WTC11 (cell line): ENCODE measurements around the gene PCED1A. TPM values are rescaled to one million over a fixed set of nuclear protein-coding genes. Genes with fewer than 3 reads are reported as not detected.

Source experiments
- ATAC-seq: fragments of 200-7000 bp; cut with Tn5 transposase; 2 replicates; pipeline ENCODE4 v1.10.0; 2021; ENCODE audit warnings: mild to moderate bottlenecking, moderate library complexity
- CTCF ChIA-PET: fragments of 300-600 bp; sonication (Branson Sonifier 250); formaldehyde crosslinking; loops from one replicate; lab custom pipeline; 2021; ENCODE audit warnings: antibody characterized with exemption; lab: Charles Lee
- POLR2A ChIA-PET: fragments of 350-600 bp; sonication (Branson Sonifier 250); formaldehyde crosslinking; loops from one replicate; lab custom pipeline; 2021; ENCODE audit warnings: antibody characterized with exemption; lab: Charles Lee
- DNase-seq: peaks from one replicate; pipeline ENCODE4 v3.0.0; 2021; ENCODE audit warnings: low spot score
- H3K27ac Mint-ChIP-seq: 2 replicates; pipeline ENCODE4 v1.8.0; 2021; ENCODE audit warnings: mixed read lengths
- H3K27me3 Mint-ChIP-seq: 2 replicates; pipeline ENCODE4 v1.8.0; 2021; ENCODE audit warnings: low read depth, mild to moderate bottlenecking, moderate library complexity, mixed read lengths
- H3K36me3 Mint-ChIP-seq: 2 replicates; pipeline ENCODE4 v1.8.0; 2021; ENCODE audit warnings: mixed read lengths
- H3K4me1 Mint-ChIP-seq: 2 replicates; pipeline ENCODE4 v1.8.0; 2022; ENCODE audit warnings: mixed read lengths
- H3K4me3 Mint-ChIP-seq: 2 replicates; pipeline ENCODE4 v1.8.0; 2021; ENCODE audit warnings: mild to moderate bottlenecking, moderate library complexity, mixed read lengths
- H3K9me3 Mint-ChIP-seq: 2 replicates; pipeline ENCODE4 v1.8.0; 2021; ENCODE audit warnings: mixed read lengths
- CBFB ChIP-seq: sonication (generic); formaldehyde crosslinking; IDR thresholded peaks from 2 replicates; pipeline ENCODE4 v1.8.1; 2022; ENCODE audit warnings: mild to moderate bottlenecking, low read depth, missing genetic modification reagents
- ETV6 ChIP-seq: sonication (generic); formaldehyde crosslinking; IDR thresholded peaks from 2 replicates; pipeline ENCODE4 v1.8.1; 2022; ENCODE audit warnings: mild to moderate bottlenecking, missing genetic modification reagents
- NFYB ChIP-seq: sonication (generic); formaldehyde crosslinking; conservative IDR thresholded peaks from 2 replicates; pipeline ENCODE4 v1.8.0; 2022; ENCODE audit warnings: low read depth, missing genetic modification reagents
- NR3C1 ChIP-seq: sonication (generic); formaldehyde crosslinking; conservative IDR thresholded peaks from 2 replicates; pipeline ENCODE4 v1.8.1; 2023; ENCODE audit warnings: low read depth, mild to moderate bottlenecking, missing genetic modification reagents
- PRRX2 ChIP-seq: fragments of 250-450 bp; sonication (Bioruptor Pico); IDR thresholded peaks from 2 replicates; pipeline ENCODE4 v1.8.0; 2021; ENCODE audit warnings: mild to moderate bottlenecking
- SP1 ChIP-seq: sonication (generic); formaldehyde crosslinking; conservative IDR thresholded peaks from 2 replicates; pipeline ENCODE4 v1.8.1; 2022; ENCODE audit warnings: missing genetic modification reagents
- TCF7 ChIP-seq: sonication (generic); formaldehyde crosslinking; IDR thresholded peaks from 2 replicates; pipeline ENCODE4 v1.8.0; 2022; ENCODE audit warnings: mild to moderate bottlenecking, low read depth, missing genetic modification reagents, moderate library complexity
- TP53 ChIP-seq: sonication (generic); formaldehyde crosslinking; IDR thresholded peaks from 2 replicates; pipeline ENCODE4 v1.8.1; 2023; ENCODE audit warnings: mild to moderate bottlenecking, missing genetic modification reagents
- total RNA-seq: library from RNA; stranded (reverse); gene quantifications from 3 replicates; pipeline ENCODE4 v1.2.3, GENCODE V29; 2021
- TF ChIP-seq, protein P1 (sequence below): sonication (generic); formaldehyde crosslinking; IDR thresholded peaks from 2 replicates; pipeline ENCODE4 v1.8.0; 2022; ENCODE audit warnings: mild to moderate bottlenecking, missing genetic modification reagents
- TF ChIP-seq, protein P2 (sequence below): sonication (generic); formaldehyde crosslinking; IDR thresholded peaks from 2 replicates; pipeline ENCODE4 v1.8.0; 2022; ENCODE audit warnings: missing genetic modification reagents
- TF ChIP-seq, protein P3 (sequence below): sonication (generic); formaldehyde crosslinking; IDR thresholded peaks from 2 replicates; pipeline ENCODE4 v1.8.0; 2023; ENCODE audit warnings: mild to moderate bottlenecking, missing genetic modification reagents
- TF ChIP-seq, protein P4 (sequence below): sonication (generic); formaldehyde crosslinking; IDR thresholded peaks from 2 replicates; pipeline ENCODE4 v1.8.1; 2023; ENCODE audit warnings: mild to moderate bottlenecking, missing genetic modification reagents, borderline replicate concordance
- TF ChIP-seq, protein P5 (sequence below): sonication (generic); formaldehyde crosslinking; IDR thresholded peaks from 2 replicates; pipeline ENCODE4 v1.8.1; 2023; ENCODE audit warnings: mild to moderate bottlenecking, missing genetic modification reagents, moderate library complexity

The PCED1A gene
- total RNA-seq, 1 experiment from 2014 or later = 19.7 TPM

DNA sequence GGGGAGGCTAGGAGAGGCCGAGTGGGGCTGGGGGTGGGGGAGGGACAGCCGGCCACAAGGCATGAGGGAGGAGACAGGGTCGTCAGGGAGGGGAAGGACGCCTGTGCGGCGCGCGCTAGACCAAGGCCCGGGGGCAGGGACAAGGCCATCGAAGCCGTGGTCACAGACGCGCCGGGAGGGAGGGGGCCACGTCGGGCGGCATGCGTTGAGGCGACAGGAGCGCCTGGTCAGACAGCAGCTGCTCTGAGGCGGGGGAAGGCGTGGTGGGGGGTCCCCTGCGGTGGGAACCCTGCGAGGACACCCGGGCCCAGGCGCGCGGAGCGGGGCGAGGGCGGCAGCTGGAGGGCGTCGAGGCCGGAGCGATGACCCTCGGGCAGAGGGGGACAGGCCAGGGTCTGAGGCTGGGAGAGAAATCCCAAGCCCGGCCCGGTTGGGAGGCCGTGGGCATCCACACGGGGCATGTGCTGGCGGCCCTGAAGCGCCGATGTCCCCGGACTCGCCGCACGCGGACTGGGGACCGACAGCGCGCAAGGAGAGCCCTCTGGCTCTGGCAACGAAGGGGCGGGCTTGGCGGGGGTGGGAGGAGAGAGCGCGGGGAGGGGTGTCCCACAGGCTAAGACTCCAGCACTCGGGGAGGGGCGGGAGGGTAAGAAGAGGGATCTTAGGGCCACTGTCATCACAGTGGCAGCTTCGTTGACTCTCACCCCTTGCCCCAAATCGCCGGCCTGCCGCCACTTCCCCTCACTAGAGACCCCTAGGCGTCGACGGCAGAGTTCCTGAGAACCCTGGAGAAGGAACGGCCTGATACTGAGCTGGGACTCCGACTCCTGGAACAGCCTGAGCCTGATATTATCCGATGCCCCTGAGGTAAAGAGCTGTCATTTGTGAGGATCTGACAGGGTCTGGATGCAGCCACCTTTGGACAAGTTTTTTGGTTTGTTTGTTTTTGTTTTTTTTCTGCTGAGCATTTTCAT, 19.3 kb downstream of the PCED1A start:
- Mint-ChIP-seq H3K4me1 (peaks cover 15% of the 10 kb centered on the region), H3K27me3 (peaks cover 56% of the 10 kb centered on the region), H3K27ac (no peak overlapping the region), H3K9me3 (no peaks in the 10 kb centered on the region), H3K4me3 (peak overlapping the region; percentile 65), H3K36me3 (no peaks in the 10 kb centered on the region)
- TF ChIP-seq TP53 (0 out of 2 replicates have a peak, but pooled peaks have one; percentile 23), CBFB (CRISPR knock-in tag) (no peak)
- TF ChIP-seq, protein P1, sequence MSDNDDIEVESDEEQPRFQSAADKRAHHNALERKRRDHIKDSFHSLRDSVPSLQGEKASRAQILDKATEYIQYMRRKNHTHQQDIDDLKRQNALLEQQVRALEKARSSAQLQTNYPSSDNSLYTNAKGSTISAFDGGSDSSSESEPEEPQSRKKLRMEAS (CRISPR knock-in tag) = peak; percentile 62
- TF ChIP-seq, protein P2, sequence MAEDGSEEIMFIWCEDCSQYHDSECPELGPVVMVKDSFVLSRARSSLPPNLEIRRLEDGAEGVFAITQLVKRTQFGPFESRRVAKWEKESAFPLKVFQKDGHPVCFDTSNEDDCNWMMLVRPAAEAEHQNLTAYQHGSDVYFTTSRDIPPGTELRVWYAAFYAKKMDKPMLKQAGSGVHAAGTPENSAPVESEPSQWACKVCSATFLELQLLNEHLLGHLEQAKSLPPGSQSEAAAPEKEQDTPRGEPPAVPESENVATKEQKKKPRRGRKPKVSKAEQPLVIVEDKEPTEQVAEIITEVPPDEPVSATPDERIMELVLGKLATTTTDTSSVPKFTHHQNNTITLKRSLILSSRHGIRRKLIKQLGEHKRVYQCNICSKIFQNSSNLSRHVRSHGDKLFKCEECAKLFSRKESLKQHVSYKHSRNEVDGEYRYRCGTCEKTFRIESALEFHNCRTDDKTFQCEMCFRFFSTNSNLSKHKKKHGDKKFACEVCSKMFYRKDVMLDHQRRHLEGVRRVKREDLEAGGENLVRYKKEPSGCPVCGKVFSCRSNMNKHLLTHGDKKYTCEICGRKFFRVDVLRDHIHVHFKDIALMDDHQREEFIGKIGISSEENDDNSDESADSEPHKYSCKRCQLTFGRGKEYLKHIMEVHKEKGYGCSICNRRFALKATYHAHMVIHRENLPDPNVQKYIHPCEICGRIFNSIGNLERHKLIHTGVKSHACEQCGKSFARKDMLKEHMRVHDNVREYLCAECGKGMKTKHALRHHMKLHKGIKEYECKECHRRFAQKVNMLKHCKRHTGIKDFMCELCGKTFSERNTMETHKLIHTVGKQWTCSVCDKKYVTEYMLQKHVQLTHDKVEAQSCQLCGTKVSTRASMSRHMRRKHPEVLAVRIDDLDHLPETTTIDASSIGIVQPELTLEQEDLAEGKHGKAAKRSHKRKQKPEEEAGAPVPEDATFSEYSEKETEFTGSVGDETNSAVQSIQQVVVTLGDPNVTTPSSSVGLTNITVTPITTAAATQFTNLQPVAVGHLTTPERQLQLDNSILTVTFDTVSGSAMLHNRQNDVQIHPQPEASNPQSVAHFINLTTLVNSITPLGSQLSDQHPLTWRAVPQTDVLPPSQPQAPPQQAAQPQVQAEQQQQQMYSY (CRISPR knock-in tag) = peak; percentile 85
- ChIA-PET CTCF (interaction anchor here (0.7 to 2.6 kb wide), 8 partner anchors 20 to 133 kb away, joined by 3 to 11 read pairs (median 4); partner anchors contain the start of gene CPXM1), POLR2A (interaction anchor here (1.5 kb wide), 1 partner anchor 12 kb away, joined by 3 read pairs; no protein-coding TSS in a partner anchor)
- DNase-seq (peak; percentile 51), ATAC-seq (peak; percentile 65)

DNA sequence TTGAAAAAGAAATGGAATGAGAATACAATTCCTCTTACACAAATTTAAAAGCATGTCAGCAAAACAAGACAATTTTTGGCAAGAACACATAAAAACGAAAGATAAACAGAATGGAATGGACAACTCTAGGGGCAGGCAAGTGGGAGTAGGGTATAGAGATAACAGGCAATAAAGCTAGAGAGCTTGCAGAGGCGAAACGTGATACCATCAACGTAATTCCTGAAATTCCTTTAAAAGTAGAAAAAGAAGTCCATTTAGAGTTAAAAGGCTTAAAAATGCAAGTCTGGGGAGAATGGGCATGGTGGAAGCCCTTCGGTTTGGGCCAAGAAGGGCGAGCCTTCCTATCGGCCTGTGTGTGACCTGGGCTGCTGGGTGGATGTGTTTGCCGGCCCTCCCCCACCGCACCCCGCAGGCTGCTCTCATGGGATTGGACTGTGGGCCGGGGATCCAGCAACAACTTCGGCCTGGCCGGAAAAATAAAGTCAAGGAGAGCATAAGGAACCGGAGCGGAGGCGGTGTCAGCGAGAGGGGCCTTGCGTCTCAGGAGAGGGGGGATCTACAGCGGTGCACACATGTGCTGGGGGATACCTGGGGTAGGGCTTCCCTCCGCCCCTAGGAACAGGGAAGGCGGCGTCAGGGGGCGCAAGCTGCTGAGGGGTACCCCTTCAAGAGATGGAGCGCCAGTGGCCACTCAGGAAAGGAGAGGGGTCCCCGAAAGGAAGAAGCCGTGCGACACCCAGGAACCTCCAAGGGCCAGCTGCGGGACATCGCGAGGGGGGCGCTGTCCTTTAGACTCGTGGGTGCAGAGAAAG, 20.2 kb downstream of the PCED1A start:
- H3K4me1 Mint-ChIP-seq = peaks cover 15% of the 10 kb centered on the region
- H3K9me3 Mint-ChIP-seq = no peaks in the 10 kb centered on the region
- no peak overlapping the region for H3K27ac Mint-ChIP-seq
- POLR2A ChIA-PET = interaction anchor here (1.5 kb wide), 1 partner anchor 13 kb away, joined by 3 read pairs; no protein-coding TSS in a partner anchor
- DNase-seq (peak; percentile 42), ATAC-seq (peak; percentile 69)
- TF ChIP-seq, protein P3, sequence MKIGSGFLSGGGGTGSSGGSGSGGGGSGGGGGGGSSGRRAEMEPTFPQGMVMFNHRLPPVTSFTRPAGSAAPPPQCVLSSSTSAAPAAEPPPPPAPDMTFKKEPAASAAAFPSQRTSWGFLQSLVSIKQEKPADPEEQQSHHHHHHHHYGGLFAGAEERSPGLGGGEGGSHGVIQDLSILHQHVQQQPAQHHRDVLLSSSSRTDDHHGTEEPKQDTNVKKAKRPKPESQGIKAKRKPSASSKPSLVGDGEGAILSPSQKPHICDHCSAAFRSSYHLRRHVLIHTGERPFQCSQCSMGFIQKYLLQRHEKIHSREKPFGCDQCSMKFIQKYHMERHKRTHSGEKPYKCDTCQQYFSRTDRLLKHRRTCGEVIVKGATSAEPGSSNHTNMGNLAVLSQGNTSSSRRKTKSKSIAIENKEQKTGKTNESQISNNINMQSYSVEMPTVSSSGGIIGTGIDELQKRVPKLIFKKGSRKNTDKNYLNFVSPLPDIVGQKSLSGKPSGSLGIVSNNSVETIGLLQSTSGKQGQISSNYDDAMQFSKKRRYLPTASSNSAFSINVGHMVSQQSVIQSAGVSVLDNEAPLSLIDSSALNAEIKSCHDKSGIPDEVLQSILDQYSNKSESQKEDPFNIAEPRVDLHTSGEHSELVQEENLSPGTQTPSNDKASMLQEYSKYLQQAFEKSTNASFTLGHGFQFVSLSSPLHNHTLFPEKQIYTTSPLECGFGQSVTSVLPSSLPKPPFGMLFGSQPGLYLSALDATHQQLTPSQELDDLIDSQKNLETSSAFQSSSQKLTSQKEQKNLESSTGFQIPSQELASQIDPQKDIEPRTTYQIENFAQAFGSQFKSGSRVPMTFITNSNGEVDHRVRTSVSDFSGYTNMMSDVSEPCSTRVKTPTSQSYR (CRISPR knock-in tag) = 0 out of 2 replicates have a peak, but pooled peaks have one; percentile 19
- TF ChIP-seq ETV6 (CRISPR knock-in tag) (no peak), SP1 (CRISPR knock-in tag) (0 out of 2 replicates have a peak, but pooled peaks have one; percentile 1)
- peak overlapping the region; percentile 65 for H3K4me3 Mint-ChIP-seq
- peaks cover 50% of the 10 kb centered on the region for H3K27me3 Mint-ChIP-seq
- H3K36me3 Mint-ChIP-seq = no peaks in the 10 kb centered on the region
- CTCF ChIA-PET = interaction anchor here (1.0 to 2.6 kb wide), 4 partner anchors 19 to 121 kb away, joined by 4 to 11 read pairs (median 7); partner anchors contain the start of gene CPXM1

DNA sequence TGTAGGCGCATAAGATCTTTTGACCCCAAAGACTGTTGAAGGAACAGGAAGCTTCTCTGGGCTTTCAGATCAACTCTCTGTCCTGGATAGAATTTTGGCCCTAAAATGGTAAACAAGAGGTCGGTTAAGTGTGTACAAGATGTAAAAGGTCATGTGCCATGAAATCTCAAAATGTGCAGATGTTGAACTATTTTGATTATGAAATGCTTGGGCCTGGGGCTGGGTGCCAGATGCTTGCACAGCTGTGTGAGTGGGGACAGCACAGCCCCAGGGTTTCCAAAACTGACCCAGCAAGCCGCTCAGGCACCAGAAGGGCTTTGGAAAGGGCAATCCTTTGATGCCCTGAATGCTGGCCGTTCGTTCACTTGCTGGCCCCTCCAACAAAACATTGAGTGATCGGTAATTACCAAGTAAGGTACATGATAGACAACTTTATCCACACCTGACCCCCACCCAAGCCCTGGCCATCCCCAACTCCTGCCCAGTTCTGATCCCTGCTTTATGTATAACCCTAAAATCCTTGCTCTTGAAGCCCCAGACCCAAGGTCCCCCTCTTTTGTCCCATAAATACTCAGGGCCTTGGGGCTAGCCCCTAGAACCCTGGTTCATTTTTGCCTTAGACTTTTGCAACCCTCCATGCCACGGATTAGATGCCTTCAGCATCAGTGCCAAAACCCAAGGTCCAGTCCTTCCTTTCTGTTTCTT, 22.4 kb downstream of the PCED1A start:
- Mint-ChIP-seq H3K27ac (no peak overlapping the region), H3K9me3 (peaks cover 4% of the 10 kb centered on the region; the same call in 1 of the 2 replicates), H3K27me3 (peaks cover 54% of the 10 kb centered on the region), H3K4me3 (no peak overlapping the region), H3K36me3 (no peaks in the 10 kb centered on the region), H3K4me1 (peaks cover 15% of the 10 kb centered on the region)
- CTCF ChIA-PET = interaction anchor here (1.7 kb wide), 1 partner anchor 34 kb away, joined by 16 read pairs; no protein-coding TSS in a partner anchor
- ATAC-seq (no peak), DNase-seq (no peak)
- POLR2A ChIA-PET = no interaction called here
- TF ChIP-seq, protein P4, sequence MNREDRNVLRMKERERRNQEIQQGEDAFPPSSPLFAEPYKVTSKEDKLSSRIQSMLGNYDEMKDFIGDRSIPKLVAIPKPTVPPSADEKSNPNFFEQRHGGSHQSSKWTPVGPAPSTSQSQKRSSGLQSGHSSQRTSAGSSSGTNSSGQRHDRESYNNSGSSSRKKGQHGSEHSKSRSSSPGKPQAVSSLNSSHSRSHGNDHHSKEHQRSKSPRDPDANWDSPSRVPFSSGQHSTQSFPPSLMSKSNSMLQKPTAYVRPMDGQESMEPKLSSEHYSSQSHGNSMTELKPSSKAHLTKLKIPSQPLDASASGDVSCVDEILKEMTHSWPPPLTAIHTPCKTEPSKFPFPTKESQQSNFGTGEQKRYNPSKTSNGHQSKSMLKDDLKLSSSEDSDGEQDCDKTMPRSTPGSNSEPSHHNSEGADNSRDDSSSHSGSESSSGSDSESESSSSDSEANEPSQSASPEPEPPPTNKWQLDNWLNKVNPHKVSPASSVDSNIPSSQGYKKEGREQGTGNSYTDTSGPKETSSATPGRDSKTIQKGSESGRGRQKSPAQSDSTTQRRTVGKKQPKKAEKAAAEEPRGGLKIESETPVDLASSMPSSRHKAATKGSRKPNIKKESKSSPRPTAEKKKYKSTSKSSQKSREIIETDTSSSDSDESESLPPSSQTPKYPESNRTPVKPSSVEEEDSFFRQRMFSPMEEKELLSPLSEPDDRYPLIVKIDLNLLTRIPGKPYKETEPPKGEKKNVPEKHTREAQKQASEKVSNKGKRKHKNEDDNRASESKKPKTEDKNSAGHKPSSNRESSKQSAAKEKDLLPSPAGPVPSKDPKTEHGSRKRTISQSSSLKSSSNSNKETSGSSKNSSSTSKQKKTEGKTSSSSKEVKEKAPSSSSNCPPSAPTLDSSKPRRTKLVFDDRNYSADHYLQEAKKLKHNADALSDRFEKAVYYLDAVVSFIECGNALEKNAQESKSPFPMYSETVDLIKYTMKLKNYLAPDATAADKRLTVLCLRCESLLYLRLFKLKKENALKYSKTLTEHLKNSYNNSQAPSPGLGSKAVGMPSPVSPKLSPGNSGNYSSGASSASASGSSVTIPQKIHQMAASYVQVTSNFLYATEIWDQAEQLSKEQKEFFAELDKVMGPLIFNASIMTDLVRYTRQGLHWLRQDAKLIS (CRISPR knock-in tag) = no peak
- no peak for TF ChIP-seq NFYB
- no peak for TF ChIP-seq PRRX2 (CRISPR knock-in tag)
- TF ChIP-seq TCF7 (CRISPR knock-in tag) = no peak
- TF ChIP-seq, protein P5, sequence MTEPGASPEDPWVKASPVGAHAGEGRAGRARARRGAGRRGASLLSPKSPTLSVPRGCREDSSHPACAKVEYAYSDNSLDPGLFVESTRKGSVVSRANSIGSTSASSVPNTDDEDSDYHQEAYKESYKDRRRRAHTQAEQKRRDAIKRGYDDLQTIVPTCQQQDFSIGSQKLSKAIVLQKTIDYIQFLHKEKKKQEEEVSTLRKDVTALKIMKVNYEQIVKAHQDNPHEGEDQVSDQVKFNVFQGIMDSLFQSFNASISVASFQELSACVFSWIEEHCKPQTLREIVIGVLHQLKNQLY = no peak
- TF ChIP-seq NR3C1 = no peak
